Hematopoietic multipotent progenitor cell treated with erythropoietin and hydrocortisone succinate and interleukin-3 and kit ligand, for 6 days (in vitro differentiated cells): Measurements from ENCODE around the gene ZBTB7B.

Experiments used
- DNase-seq: peaks from one replicate; pipeline ENCODE4 v3.0.0-alpha.2; 2015

ZBTB7B gene

DNA sequence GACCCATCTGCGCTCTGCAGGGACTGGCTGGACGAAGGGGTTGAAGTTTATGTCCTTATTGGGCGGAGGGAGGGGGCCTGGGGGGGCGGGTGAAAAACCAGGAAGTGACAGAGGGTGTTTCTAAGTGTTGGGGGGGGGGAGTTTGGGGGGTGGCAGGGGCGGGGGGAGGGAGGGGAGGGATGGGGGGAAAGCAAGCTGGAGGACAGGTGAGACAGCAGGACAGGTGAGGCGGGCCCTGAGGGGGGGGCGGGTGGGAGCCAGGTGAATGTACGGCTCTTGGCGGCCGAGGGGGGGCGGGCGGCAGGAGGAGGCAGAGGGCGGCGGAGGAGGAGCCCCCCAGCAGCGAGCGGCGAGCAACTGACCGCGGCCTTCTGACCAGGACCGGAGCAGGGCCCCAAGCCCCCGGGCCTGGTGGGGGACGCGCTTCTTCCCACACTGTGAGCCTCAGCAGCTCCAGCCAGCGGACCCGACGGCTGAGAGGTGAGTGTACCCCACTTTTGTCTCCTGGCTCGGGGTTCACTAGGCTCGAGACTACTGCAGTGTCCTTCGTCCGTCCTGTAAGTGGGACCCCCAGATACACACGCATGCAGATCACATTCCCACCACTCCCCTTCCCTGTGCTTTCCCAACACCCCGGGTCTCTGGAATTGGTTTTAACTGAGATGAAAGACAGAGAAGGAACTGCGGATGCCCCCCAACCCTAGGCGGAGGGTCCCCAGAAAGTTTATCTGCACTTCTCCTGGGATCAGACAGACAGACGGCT lies at the start of gene ZBTB7B:
ZBTB7B (plus strand) TSS at position 339 of the 763 bp plus-strand sequence. CDS start 11,859 bp downstream, outside the sequence.
- peak; percentile 49 for DNase-seq

DNA sequence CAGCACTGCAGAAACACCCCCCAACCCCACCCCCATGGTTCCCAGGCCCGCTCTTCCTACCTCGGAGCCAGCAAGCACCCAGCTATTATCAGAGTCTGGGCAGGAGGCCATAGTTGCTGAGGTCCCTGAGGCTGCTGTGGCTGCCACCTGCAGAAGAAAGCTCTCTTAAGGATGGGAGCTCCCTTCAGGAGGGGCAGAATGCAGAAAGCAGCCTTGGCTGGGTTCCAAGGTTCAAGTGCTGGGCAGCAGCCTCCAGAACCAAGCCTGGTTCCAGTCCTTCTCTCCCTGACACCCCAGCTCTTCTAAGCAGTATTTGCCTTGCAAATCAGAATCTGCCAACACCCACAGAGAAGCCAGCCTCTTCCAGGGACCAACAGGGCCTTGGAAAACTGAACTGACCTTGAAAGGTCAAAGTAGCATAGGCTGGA lies 49.0 kb upstream of the ZBTB7B start:
- no peak for DNase-seq

GRCh38 chr1:154954541-154954940 lies 48.1 kb upstream of the ZBTB7B start:
- DNase-seq = no peak

- peak; percentile 84 for DNase-seq
These were observed 47.4 kb upstream of the ZBTB7B start for GRCh38 chr1:154955039-154955717.

DNA sequence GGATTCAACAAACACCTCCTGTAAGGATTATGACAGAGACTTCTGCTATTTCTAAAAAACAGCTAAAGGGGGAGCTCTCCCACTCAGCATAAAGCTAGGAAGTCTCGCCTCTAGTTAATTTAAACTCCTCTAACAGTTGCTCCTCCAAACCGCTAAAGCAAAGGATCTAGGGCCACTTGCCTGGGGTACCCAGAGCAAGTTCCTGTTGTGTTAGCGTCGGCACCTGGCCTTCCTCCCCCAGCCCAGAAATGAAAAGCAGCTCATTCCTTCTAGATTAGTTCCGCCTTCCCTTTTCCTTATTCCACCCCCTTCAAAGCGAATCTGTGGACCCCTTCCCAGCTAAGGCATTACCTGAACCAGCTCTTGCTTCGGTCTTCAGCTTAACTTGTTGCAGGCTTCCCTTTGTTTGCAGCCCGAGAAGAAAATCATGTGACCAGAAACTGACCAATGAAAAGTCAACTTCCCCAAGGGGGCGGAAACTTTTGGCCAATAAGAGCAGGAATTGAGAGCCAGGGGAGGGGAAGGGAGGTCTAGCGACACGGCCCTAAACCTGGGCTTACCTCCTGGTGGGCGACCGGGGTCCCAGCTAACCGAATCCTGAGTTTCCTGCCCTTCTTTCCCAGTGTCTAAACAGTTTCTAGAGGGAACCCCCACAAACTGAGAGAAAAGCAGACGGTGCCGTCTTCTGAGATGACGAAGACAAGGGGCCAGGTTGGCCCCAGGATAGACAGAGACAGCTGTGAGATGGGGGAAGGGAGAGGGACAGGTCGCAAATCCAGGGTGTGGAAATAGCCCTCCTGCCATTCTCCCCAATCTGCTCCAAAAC lies 46.7 kb upstream of the ZBTB7B start, which contains the start of gene PBXIP1:
PBXIP1 (minus strand) TSS at position 382 of the 826 bp plus-strand sequence. CDS start 2,378 bp downstream, outside the sequence.
- DNase-seq = peak; percentile 95

DNA sequence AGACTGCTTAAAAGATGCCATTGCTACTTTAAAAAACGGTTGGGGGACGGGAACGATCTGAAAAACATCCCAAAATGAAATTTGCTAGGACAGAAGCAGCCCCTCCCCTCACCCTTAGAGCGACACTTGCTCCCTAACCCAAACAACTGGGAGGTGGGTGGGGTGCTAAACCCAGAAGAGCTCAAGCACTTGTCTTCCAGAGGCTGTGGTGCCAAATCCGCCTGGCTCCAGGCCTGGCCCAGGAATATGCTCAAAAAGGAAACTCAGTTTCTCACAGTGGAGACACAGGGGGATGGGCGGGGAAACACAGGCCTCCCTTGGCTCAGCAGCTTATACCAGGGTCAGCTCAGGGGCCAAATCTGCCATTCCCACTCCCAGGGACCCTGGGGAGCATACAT lies 46.1 kb upstream of the ZBTB7B start:
- no peak for DNase-seq

GRCh38 chr1:154957091-154957657 lies 45.4 kb upstream of the ZBTB7B start:
- no peak for DNase-seq

DNA sequence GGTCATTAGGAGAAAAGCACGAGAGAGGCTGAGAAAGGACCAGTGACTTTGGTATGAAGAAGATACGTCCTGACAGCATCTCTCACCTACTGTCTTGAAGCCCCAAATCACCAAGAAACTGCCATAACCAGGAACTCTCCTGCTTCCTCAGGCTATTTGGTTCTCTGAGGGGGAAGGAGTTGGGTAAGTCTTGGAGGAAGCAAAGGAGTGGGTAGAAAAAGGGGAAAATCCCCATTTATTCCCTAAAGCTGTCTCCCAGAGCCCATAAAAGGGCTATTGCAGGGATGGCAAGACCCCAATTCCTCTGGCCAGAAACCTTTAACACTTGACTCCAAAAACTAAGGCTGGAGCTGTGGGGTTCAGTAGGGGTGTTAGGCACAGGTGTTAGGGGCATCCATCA lies 44.6 kb upstream of the ZBTB7B start:
- no peak for DNase-seq

- no peak for DNase-seq
These were observed 43.7 kb upstream of the ZBTB7B start for GRCh38 chr1:154958681-154959425.

GRCh38 chr1:154959426-154959780 lies 43.2 kb upstream of the ZBTB7B start:
- DNase-seq = no peak

DNA sequence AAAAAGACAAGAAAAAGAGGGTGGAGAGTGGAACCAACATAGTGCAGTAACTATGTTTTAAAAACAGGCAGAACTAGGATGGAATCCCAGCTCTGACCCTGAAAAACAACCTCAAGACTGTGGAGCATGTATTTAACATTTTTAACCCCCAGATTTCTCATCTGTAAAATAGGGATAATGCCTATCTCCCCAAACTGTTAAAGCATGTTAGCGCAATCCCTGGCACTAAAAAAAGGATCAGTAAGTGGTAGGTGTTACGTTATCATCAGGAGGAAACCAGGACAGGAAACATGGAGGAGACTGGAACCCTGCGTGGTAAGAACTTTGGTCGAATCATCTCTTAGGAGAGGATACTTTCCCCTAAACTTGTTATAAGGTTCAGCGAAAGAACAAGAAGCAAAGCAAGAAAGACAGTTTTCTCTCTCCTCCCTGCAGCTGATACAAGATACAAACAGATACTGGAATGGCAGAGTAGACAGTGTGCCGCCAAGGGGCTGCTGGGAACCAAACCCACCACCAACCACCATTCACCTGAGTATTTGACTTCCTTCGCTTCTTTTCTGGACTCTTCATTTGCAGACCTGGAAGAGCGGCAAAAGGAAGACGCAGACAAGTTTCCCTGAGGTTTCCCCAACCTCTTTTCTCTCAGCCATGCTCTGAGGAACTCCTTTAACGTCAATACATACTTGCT lies 42.0 kb upstream of the ZBTB7B start:
- peak; percentile 47 for DNase-seq

GRCh38 chr1:154961207-154962155 lies 41.1 kb upstream of the ZBTB7B start, which contains the start of gene PYGO2:
TSS of gene PYGO2 (minus strand) at chr1:154961782. CDS start at chr1:154961576, 206 bp downstream.
- peak; percentile 83 for DNase-seq

DNA sequence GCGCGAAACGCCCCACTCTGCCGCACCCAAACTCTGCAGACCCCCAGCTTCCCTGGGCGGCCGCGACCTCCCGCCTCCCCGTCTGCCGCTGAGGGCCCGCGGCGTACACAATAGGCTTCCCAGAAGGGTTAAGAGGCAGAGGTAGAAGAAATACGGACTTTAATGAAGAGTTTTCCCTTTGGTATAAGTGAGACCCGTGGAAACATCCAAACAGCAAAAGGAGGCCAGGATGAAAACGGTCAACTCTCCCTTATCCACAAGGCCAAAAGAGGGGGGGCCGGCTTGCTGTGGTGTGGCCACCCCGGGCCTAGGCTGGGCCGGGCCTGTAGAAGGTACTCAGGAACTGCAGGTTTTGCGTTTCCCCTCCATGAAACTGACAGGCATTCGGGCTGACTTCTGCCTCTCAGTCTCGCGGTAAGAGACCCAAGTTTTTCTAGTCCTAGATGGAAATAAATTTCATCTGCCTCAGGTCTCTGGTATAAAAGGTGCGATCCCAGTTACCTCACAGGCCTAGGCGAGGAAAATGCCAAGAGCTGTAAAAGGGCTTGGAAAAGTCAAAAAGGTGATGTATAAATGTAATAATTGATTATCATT lies 40.3 kb upstream of the ZBTB7B start:
- DNase-seq = peak; percentile 66

- no peak for DNase-seq
These were observed 39.7 kb upstream of the ZBTB7B start for GRCh38 chr1:154962795-154963330.

DNA sequence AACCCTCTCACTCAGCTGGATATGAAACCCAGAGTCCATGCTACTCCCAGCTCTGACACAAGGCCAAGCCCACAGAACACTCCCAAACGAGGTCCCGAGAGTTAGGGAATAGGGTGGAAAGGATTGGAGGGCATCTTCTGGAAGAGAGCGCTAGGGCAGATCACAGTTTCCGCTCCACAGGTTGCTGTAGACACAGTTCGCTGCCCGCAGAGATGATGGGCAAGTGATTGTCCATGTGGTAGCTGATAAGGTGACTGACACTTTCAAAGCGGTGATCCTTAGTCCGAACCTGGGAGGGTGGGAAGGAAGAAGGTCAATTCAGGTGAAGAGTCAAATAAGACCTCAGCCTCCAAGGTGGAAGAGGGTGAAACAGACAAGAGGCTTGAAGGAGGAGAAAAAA lies 39.0 kb upstream of the ZBTB7B start:
- no peak for DNase-seq

DNA sequence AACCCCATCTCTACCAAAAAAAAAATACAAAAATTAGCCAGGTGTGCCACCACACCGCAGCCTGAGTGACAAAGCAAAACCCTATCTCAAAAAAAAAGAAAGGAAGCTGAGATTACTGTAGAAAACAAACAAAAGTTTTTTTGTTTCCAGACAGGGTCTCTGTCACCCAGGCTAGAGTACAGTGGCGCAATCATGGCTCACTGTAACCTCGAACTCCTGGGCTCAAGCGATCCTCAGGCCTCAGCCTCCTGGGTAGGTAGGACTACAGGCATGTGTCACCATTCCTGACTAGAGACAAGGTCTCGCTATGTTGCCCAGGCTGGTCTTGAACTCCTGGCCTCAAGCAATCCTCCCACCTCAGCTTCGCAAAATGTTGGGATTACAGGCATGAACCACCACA lies 38.2 kb upstream of the ZBTB7B start:
- no peak for DNase-seq

DNA sequence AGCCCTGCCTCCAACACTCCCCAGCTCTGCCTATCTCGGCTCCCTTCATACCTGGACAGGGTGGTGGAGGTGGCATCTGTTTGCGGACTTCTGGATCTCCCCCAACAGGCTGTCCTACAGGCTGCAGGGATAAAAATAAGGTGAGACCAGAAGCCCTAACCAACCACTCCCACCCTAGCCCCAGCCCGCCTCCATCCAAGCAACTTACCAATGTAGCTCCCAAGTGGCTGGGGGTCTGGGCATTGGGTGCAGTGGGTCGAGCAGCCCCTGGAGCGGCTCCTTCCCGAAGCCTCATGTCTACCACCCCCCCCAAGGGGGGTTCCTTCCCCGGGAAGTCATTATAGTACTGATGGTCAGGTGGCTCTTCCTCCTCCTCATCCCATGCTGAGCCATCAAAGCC lies 36.5 kb upstream of the ZBTB7B start:
- no peak for DNase-seq

- DNase-seq = no peak
These were observed 35.2 kb upstream of the ZBTB7B start for GRCh38 chr1:154967331-154967950.

GRCh38 chr1:154968731-154969130 lies 33.9 kb upstream of the ZBTB7B start:
- no peak for DNase-seq
